Measurements from ENCODE around the gene SLC6A8. TPM values are rescaled to one million over a fixed set of nuclear protein-coding genes. Genes with fewer than 3 reads are reported as not detected.

SLC6A8 gene
- polyA plus RNA-seq, 2 of the 4 experiments (the other 2 are of a cell fraction): 2.0 to 6.1 TPM

- ChIA-PET CTCF (interaction anchor here (1.1 to 1.4 kb wide), 2 partner anchors 29 to 64 kb away, joined by 3 to 5 read pairs; no protein-coding TSS in a partner anchor), POLR2A (no interaction called here)
- H3K27ac ChIP-seq: no peak overlapping the region
- TF ChIP-seq CHD2 (IDR thresholded peaks at IDR 0.05; ENCODE audit: low read length, partially characterized antibody): no peak
- no peak for TF ChIP-seq ESRRA (IDR thresholded peaks at IDR 0.05; ENCODE audit: borderline replicate concordance, low read length)
- no peak for TF ChIP-seq CHD4 (IDR thresholded peaks at IDR 0.05; ENCODE audit: borderline replicate concordance)
- TF ChIP-seq BHLHE40 (IDR thresholded peaks at IDR 0.05; ENCODE audit: low read depth, low read length): no peak
- TF ChIP-seq NR3C1 (IDR thresholded peaks at IDR 0.05): no peak
- TF ChIP-seq PHF8 (IDR thresholded peaks at IDR 0.05; ENCODE audit: borderline replicate concordance, low read depth): no peak
- TF ChIP-seq MAX (IDR thresholded peaks at IDR 0.05): no peak
- 79% methylated on average over 32 of the region's 53 CpGs for WGBS (ENCODE audit: missing lambda C conversion rate)
- peak overlapping the region; percentile 37; the same call in 2 of the 3 replicates for H3K4me2 ChIP-seq
- no peak overlapping the region for H3K4me3 ChIP-seq
- ATAC-seq (no peak), FAIRE-seq (no peak), DNase-seq (ENCODE audit: low read depth in 1 of 2, low spot score in 1 of 2) (no peak)
- no peaks in the 10 kb centered on the region for H3K4me1 ChIP-seq
- H3K9me3 ChIP-seq: no peaks in the 10 kb centered on the region
Observed at GRCh38 chrX:153672531-153673427, 14.9 kb upstream of the SLC6A8 start.

GRCh38 chrX:153673428-153674218 is 14.1 kb upstream of the SLC6A8 start, which contains the start of gene PNCK:
Gene PNCK, minus strand, starts transcription at chrX:153673813. Its CDS starts 737 bp downstream, at chrX:153673076.
- 40% methylated on average over 12 of the region's 98 CpGs for WGBS (ENCODE audit: missing lambda C conversion rate)
- Histone ChIP-seq H3K4me2 (peak within 1 kb of the TSS; percentile 37; the same call in 2 of the 3 replicates), H3K4me3 (no peak within 1 kb of the TSS), H3K27ac (no peak within 1 kb of the TSS), H3K4me1 (no peaks in the 10 kb centered on the region), H3K9me3 (no peaks in the 10 kb centered on the region)
- FAIRE-seq: no peak
- DNase-seq (ENCODE audit: low read depth in 1 of 2, low spot score in 1 of 2): no peak
- ChIA-PET CTCF (interaction anchor here (0.8 to 1.4 kb wide), 4 partner anchors 12 to 164 kb away, joined by 3 to 5 read pairs (median 3); no protein-coding TSS in a partner anchor), POLR2A (no interaction called here)
- ATAC-seq: no peak
- TF ChIP-seq JUNB (IDR thresholded peaks at IDR 0.05) (no peak), SREBF2 (IDR thresholded peaks at IDR 0.05) (no peak), JUN (IDR thresholded peaks at IDR 0.05) (no peak), HMGXB4 (CRISPR knock-in tag; IDR thresholded peaks at IDR 0.05; ENCODE audit: borderline replicate concordance) (no peak), POLR2A (IDR thresholded peaks at IDR 0.05; ENCODE audit: low read length) (no peak), TP53 (CRISPR knock-in tag; IDR thresholded peaks at IDR 0.05) (no peak), E2F6 (IDR thresholded peaks at IDR 0.05; ENCODE audit: borderline replicate concordance, low read depth) (no peak), ZNF302 (CRISPR knock-in tag; IDR thresholded peaks at IDR 0.05) (no peak), GATA3 (IDR thresholded peaks at IDR 0.05; ENCODE audit: borderline replicate concordance) (no peak), RNF2 (IDR thresholded peaks at IDR 0.05; ENCODE audit: borderline replicate concordance, low read depth) (no peak), RCOR1 (IDR thresholded peaks at IDR 0.05; ENCODE audit: low read depth, low read length) (no peak), USF2 (IDR thresholded peaks at IDR 0.05) (no peak), REST (IDR thresholded peaks at IDR 0.05) (no peak), HES2 (IDR thresholded peaks at IDR 0.05) (no peak), CHD4 (IDR thresholded peaks at IDR 0.05; ENCODE audit: borderline replicate concordance) (no peak)

All from A549 (cell line).